Measurements from ENCODE around the gene ASF1B. TPM values are rescaled to one million over a fixed set of nuclear protein-coding genes. Genes with fewer than 3 reads are reported as not detected.

ASF1B gene
- total RNA-seq, 1 donor from 2014 or later = 0.96 TPM

GRCh38 chr19:14089662-14090508 is 46.5 kb downstream of the ASF1B start:
- H3K4me1 ChIP-seq = peaks cover 24% of the 10 kb centered on the region
- H3K9me3 ChIP-seq (replicated peaks) = peaks cover 12% of the 10 kb centered on the region
- H3K4me3 ChIP-seq = peak overlapping the region; percentile 95
- DNase-seq = peak; percentile 58
- TF ChIP-seq CTCF (IDR thresholded peaks at IDR 0.05; ENCODE audit: borderline replicate concordance) = no peak
- H3K27me3 ChIP-seq (ENCODE audit: low read depth) = no peaks in the 10 kb centered on the region
- intact Hi-C loops (cut with micrococcal nuclease) = no loop called here
- peaks cover 25% of the 10 kb centered on the region for H3K36me3 ChIP-seq
- H3K27ac ChIP-seq (replicated peaks) = peak overlapping the region; percentile 98

GRCh38 chr19:14089412-14089661 is 47.1 kb downstream of the ASF1B start:
- Histone ChIP-seq H3K27ac (replicated peaks) (peak overlapping the region; percentile 98), H3K36me3 (peaks cover 25% of the 10 kb centered on the region), H3K4me3 (peak overlapping the region; percentile 95), H3K27me3 (ENCODE audit: low read depth) (no peaks in the 10 kb centered on the region), H3K4me1 (peaks cover 24% of the 10 kb centered on the region), H3K9me3 (replicated peaks) (peaks cover 12% of the 10 kb centered on the region)
- intact Hi-C loops (cut with micrococcal nuclease) = no loop called here
- DNase-seq = no peak
- TF ChIP-seq CTCF (IDR thresholded peaks at IDR 0.05; ENCODE audit: borderline replicate concordance) = peak; percentile 26

- H3K4me1 ChIP-seq = peaks cover 24% of the 10 kb centered on the region
- H3K27ac ChIP-seq (replicated peaks) = peak overlapping the region; percentile 98
- H3K27me3 ChIP-seq (ENCODE audit: low read depth) = no peaks in the 10 kb centered on the region
- intact Hi-C loops (cut with micrococcal nuclease) = no loop called here
- peaks cover 25% of the 10 kb centered on the region for H3K36me3 ChIP-seq
- peak overlapping the region; percentile 95 for H3K4me3 ChIP-seq
- no peak for TF ChIP-seq CTCF (IDR thresholded peaks at IDR 0.05; ENCODE audit: borderline replicate concordance)
- H3K9me3 ChIP-seq (replicated peaks) = peaks cover 11% of the 10 kb centered on the region
- DNase-seq = no peak
Measured at GRCh38 chr19:14088634-14089411, 47.6 kb downstream of the ASF1B start.

- H3K4me3 ChIP-seq = no peak overlapping the region
- peaks cover 31% of the 10 kb centered on the region for H3K4me1 ChIP-seq
- intact Hi-C loops (cut with micrococcal nuclease) = no loop called here
- H3K27ac ChIP-seq (replicated peaks) = no peak overlapping the region
- peaks cover 17% of the 10 kb centered on the region for H3K36me3 ChIP-seq
- TF ChIP-seq CTCF (IDR thresholded peaks at IDR 0.05; ENCODE audit: borderline replicate concordance) = no peak
- DNase-seq = no peak
- no peaks in the 10 kb centered on the region for H3K9me3 ChIP-seq (replicated peaks)
- no peaks in the 10 kb centered on the region for H3K27me3 ChIP-seq (ENCODE audit: low read depth)
Measured at GRCh38 chr19:14086098-14086497, 50.3 kb downstream of the ASF1B start.

- intact Hi-C loops (cut with micrococcal nuclease) = no loop called here
- peaks cover 17% of the 10 kb centered on the region for H3K36me3 ChIP-seq
Measured at GRCh38 chr19:14085309-14085995, 50.9 kb downstream of the ASF1B start, which contains the start of gene C19orf67. C19orf67 (minus strand) TSS chr19:14085783; CDS start chr19:14085627, 156 bp downstream.

More at GRCh38 chr19:14085309-14085995, 50.9 kb downstream of the ASF1B start, which contains the start of gene C19orf67:
- Histone ChIP-seq H3K27me3 (ENCODE audit: low read depth) (no peaks in the 10 kb centered on the region), H3K4me1 (peaks cover 36% of the 10 kb centered on the region), H3K27ac (replicated peaks) (no peak within 1 kb of the TSS), H3K4me3 (no peak within 1 kb of the TSS), H3K9me3 (replicated peaks) (no peaks in the 10 kb centered on the region)
- no peak for DNase-seq
- no peak for TF ChIP-seq CTCF (IDR thresholded peaks at IDR 0.05; ENCODE audit: borderline replicate concordance)

Data from left ventricle myocardium inferior (tissue), 1 donor.